NCI-H2107 treated with DMSO at 0.1 percent for 48 hours (cell line): ENCODE results near the gene ICA1.
"Not testable (repeated sequence)": the region's sequence is repeated elsewhere in the genome, so short reads cannot be mapped to it uniquely, and the experiment has no call there.

ENCODE experiments used
- DNase-seq: peaks from one replicate; lab custom pipeline; 2025; ENCODE audit not compliant: unreplicated experiment; lab: John Stamatoyannopoulos, UW

The ICA1 gene

DNA sequence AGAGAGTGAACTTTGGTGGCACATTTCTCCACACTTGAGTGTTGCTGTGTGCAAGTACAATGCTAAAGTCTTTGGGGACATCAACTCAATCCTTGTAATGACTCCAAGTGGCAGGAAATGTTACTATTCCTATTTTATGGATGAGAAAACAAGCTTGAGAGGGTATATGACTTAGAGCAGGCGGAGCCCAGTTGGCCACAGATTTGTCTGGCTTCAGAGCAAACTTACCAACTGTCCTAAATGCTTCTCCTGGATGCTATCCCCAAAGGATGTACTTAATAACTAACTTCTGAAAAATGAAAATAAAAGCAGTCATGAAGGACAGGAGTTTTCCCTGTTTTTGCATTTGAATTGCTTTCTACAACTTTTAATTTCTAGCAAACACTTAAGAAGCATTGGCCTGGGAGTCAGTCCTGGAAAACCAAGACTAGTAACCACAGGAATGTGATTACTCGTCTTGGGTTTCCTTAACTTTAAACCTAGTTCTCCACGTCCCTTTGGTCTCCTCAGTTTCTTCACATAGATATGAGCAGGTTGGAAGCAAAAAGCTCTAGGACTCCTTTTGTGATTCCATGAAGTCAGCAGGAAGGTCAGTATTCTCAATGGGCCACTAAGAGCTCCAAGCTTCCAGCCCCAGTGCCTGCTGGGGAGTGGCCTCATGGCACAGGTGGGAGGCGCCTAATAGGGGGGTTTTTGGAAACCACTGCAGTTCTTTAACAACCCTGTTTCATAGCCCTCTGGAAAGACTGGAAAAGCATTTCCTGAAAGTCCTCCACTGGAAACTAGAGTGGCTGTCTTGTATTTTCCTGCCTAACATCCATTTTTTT lies 152.6 kb downstream of the ICA1 start:
- no peak for DNase-seq

DNA sequence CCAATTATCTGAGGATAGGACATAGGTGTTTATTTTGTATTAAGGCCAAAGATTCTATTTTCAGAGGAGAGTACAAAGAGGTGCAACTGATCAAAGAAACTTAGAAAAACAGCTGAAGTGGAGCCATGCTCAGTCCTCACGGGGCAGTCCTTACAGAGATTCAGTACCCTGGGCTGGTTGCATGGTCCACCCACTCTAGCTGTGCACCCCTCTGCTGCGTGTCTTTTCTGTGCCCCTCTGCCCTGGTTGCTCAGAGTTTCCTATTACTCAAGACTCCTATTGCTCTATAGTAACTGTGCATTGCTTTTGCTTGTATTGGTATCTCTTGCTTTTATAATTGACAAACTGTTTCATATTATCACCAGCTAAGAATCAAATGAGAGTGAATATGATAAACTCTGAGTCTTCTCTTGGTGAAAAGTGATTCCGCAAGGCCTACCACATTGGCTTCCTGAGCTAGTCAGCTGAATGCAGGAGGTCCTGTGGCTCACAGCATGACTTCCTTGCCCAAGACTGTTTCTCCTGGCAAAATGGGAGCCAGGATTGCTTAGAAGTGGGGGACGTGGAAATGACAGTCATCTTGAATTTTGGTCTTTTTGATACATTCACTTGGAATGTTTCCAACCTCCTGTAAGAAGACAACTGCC lies 156.4 kb downstream of the ICA1 start:
- no peak for DNase-seq

DNA sequence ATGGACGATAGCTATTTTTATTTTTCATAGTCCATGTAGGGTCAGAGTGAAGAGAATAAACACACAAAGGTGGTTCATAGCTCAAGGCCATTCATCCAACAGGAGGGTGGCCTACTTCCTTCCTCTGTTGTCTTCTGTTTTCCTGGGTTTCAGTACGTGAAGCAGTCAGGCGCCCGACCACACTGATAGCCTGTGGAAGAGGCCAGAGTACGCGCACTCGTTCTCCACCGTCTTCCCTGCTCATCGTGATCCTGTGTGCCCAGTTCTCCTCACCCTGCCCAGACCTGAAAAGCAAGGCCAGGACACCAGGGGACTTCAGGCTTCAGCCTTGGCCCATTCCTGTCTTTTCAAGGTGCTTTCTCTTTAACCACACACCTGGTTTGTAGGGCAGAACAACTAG lies 158.7 kb downstream of the ICA1 start:
- DNase-seq: no peak

DNA sequence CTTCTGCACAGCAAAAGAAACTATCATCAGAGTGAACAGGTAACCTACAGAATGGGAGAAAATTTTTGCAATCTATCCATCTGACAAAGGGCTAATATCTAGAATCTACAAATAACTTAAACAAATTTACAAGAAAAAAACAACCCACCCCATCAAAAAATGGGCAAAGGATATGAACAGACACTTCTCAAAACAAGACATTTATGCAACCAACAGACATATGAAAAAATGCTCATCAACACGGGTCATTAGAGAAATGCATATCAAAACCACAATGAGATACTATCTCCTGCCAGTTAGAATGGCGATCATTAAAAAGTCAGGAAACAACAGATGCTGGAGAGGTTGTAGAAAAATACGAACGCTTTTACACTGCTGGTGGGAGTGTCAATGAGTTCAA lies 160.7 kb downstream of the ICA1 start:
- DNase-seq: not testable (repeated sequence)

DNA sequence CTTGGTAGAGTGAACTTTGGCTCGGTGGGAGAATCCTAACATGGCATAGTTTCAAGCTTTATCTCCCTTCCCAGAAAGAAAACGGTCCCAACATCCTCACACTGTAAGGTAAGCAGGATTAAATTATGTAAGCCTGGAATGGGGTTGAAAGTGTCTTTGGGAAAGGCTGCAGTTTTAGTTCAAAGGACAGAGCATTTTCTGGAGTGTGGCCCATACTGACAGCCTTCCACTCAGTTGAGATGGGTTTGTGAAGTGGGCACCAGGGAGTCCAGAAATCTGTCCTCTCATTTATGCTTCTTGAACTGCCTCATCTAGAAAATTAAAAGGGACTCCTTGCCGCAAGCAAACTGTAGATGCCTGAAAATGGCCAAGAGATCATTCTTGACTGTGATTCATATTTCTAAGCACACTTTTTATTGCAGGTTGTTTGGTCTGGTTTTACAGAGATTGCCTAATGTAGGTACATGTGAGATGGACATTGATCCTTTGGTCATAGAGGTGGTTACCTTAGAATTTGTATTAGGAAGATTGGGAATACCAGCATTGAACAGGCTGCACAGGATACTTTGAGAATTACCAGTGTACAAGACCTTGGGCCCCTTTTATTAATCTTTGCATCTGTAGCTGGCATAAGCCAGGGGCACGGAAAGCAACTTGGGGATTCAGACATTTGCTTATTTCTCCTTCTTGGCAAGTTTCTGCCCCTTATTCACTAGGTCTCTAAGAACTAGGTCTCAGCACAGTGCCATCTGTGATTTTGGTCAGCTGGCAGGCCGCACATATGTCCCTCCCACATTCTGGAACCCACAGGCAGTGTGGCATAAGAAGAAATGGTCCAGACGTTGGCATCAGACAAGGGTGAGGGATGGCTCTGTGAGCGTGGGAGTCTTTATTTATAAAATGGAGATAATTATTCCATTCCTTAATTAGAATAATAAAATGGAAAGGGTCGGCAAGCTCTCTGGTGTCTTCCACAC lies 167.5 kb downstream of the ICA1 start:
- no peak for DNase-seq

DNA sequence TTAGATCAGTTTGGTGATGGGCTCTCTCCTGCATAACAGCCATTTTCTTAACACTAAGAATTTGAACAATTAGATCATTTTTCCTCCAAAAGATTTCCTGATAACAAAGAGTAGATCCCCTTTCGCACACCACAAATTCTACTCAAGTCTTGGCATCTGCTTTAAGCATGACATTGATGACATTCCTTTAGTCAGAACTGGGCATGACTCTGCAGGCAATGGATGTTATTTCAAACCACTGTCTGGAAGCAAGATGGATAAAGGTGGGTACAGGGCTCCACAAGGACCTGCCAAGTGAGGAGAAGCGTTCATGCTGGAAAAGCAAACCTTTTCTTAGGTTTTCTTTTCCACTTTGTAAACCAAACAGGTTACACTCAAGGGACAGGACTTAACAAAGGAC lies 169.8 kb downstream of the ICA1 start:
- no peak for DNase-seq

DNA sequence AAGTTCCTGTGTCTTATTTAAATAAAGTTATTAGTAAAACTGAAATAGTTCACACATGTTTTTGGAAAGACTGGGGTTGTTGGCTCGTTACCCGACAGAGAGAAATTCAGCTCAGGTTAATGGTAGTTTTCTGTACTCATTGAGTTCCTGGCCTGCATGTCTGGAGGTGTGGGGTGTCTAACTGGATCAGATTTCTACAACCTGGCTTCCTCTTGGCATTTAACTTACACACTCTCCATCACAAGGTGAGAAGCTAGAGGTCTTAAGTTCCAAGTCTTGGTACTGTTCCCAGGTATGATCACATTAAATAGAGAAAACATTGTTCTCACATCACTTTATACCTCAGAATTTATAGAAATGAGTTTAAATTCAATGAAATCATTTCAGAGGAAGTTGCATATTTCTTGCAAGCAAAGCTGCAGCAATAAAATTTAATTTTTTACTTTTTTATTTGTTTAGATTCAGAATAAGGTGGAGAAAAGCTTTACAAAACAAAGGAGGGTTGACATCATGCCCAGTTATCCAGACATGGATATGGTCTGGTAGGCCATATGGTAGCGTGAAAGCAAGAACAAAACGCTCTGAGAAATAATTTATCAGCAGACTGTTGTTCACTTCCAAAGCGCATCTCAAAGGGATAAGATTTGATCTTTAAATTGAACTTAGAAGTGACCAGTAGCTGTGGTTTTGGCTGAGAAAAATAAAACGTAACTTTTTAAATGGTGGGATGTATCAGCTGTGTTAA lies 172.8 kb downstream of the ICA1 start:
- DNase-seq: no peak

DNA sequence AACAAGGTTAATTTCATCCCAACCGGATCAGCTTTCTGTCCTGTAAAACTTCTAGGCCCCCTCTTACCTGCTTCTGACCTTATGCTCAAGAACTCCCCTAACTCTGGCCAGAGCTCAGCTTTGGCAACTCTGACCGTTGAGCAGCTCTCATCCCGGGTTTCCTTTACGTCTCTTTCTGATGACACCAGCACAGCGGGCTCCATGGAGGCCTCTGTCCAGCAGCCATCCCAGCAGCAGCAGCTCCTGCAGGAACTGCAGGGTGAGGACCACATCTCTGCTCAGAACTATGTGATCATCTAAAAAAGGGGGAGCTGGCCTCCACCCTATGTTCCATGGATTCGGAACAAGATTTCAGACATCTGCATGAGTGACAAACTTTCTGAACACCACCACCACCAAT lies 175.7 kb downstream of the ICA1 start:
- DNase-seq: no peak

DNA sequence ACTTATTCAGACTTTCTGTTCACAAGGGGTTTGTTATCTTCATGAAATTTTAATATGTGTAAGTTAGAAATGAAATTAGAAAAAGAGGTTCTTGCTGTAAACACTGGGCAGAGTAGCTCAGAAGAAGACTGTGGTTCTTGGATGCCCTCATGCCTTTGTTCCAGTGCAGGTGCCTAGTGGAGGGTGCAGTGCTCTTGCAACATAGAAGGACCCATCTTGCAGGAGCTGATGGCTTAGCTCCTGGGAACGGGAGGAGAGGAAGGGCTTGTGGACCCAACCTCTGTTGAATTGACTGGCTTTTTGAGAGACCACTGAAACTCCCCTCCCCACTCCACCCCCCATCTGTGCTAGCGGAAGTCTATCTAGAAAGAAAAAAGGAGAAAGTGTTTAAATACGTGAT lies 176.5 kb downstream of the ICA1 start:
- DNase-seq: no peak

DNA sequence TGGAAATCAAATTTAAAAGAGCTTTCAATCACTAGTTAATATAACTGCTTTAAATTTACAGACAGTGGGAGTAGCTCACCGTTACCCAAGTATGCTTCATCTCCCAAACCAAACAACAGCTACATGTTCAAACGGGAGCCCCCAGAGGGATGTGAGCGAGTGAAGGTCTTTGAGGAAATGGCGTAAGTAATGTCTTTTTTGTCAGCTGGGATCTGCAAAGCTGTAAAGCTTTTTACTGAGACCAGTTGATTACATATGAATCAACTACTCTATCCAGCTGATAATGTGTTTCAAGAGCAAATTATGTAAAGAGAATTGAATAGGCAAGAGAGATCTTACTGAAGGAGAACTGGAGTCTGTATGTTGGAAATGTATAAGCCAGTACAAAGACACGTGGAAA lies 177.1 kb downstream of the ICA1 start:
- no peak for DNase-seq

DNA sequence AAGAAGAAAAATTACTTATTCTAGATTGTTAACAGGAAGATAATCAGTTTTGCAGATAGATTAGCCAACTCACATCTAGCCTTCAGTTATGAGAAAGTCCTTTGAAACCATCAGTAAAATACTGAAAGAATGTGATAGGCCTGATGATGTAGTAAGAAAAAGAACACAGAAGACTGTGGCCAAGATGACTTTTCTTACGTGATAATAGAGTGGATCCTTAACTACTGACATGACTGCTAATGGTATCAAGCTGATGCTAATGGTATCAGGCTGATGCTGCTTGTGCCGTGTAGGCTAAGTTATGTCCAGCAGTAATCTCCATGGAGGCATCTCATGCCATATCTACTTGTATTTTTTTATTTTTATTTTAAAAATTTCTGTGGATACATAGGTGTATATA lies 179.2 kb downstream of the ICA1 start:
- DNase-seq: no peak

DNA sequence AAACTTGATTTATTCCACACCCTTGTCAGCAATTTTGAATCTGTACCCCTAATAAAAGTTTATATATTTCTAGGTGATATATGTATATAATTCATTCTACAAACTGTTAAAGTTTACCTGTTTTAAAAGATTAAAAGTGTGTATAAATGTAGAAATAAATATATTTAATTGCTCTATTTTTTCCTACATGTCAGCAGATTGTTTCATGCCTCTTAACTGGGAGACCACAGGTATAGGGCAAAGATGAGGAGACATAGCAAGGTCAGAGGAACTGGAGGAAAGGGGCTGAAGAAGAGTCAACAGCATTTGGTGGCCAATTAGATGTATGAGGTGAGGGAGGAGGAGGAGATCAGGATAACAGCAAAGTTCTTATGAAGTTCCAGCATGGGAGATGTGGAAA lies 183.5 kb downstream of the ICA1 start:
- DNase-seq: no peak

DNA sequence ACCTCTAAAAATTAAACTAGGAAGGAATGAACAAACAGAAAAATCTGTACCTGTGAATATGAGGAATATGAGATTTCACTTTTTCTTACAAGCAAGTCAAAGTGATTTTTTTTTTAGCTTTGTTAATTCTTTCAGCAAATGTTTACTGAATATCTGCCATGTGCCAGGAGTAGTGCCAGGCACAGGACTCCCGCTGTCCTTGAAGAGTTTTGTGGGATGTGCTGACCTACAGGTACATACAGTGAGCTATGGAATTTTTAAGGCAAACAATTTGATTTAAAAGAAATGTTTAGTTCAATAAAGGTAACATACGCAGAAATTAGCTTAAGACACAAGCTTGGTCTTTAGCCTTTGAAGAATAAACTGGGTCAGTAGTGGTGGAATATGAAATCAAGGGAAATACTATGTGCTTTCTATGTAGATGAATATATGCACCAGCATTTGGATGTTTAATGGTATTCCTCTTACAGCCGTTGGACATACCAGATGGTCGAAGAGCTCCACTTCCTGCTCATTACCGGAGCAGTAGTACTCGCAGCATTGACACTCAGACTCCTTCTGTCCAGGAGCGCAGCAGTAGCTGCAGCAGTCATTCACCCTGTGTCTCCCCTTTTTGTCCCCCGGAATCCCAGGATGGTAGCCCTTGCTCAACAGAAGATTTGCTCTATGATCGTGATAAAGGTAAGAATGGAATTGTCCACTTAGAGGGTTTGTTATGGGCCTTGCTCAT lies 191.4 kb downstream of the ICA1 start:
- no peak for DNase-seq

DNA sequence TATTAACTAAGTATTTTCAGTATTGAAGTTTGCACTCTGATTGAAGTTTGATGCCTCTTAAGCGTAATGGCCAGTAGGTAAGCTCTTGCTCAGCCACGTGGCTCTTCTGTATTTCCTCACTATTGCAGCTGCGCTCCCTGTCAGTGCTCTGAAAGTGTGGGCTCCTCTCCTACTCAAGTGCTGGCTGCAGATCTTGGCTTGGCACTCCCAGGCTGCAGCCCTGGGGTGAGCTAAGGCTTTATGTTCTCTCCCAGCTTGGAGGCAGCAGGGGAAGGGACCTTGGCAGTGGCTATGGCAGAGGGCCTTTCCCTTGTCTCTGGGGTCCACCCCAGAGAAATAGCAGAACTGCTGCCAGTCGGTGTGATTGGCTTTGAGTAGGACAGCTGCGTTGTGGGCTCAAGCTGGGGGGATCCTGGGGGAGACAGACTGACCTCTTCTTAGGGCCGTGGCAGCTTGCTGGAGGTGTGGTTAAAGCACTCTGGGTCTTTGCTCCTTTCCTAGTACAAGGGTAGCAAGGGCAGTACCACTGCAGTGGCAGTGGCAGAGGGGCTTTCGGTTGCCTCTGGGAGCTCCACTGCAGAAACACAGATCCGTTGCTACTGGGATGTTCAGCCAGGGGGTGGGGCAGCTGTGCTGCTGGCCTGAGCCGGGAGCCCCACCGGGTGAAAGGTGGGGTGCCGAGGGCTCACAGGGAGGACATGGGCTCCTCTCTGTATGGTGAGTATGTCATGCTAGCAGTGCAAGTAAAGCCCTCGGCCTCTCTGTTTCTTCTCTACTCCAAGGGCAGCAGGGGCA lies 192.9 kb downstream of the ICA1 start:
- DNase-seq: no peak

DNA sequence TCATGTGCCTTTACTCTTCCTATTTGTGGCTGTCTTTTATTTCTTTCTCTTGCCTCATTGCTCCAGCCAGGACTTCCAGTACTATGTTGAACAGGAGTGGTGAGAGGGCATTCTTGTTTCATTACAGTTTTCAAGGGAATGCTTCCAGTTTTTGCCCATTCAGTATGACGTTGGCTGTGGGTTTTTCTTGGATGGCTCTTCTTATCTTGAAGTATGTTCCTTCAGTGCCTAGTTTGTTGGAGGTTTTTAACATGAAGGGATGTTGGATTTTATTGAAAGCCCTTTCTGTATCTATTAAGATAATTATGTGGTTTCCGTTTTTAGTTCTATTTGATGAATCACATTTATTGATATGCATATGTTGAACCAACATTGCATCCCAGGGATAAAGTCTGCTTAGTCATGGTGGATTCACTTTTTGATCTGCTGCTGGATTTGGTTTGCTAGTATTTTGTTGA lies 196.6 kb downstream of the ICA1 start:
- no peak for DNase-seq

DNA sequence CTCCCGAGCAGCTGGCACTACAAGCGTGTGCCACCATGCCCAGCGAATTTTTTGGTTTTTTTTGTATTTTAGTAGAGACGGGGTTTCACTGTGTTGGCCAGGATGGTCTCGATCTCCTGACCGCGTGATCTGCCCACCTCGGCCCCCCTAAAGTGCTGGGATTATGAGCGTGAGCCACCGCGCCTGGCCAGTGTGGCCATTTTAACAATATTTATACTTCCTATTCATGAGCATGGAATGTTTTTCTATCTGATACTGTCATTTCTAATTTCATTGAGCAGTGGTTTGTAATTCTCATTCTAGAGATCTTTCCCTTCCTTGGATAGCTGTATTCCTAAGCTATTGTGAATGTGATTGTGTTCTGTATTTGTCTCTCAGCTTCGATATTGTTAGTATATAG lies 197.1 kb downstream of the ICA1 start:
- DNase-seq: no peak

DNA sequence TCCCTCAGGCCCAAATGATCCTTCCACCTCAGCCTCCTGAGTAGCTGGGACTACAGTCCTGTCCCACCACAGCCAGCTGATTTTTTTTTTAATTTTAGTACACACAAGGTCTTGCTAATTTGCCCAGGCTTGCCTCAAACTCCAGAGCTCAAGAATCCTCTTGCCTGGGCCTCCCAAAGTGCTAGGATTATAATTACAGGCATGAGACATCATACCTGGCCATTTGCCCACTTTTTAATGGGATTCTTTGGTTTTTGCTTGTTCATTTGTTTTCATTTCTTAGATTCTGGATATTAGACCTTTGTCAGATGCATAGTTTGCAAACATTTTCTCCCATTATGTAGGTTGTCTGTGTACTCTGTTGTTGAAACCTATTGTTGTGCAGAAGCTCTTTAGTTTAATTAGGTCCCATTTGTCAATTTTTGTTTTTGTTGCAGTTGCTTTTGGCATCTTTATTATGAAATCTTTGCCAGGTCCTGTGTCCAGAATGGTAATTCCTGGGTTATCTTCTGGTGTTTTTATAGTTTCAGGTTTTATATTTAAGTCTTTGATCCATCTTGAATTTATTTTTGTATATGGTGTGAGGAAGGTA lies 198.2 kb downstream of the ICA1 start:
- DNase-seq: no peak

DNA sequence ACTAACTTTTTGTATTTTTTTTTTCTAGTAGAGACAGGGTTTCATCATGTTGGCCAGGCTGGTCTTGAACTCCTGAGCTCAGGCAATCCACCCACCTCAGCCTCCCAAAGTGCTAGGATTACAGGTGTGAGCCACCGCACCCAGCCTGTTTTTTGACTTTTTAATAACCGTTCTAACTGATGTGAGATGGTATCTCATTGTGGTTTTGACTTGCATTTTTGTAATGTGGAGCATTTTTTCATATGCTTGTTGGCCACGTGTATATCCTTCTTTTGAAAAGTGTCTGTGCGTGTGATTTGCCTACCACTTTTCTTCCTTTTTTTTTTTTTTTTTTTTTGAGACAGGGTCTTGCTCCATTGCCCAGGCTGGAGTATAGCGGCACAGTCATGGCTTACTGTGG lies 198.7 kb downstream of the ICA1 start:
- DNase-seq: not testable (repeated sequence)
